HepG2 (cell line): ENCODE data around the gene ELAVL4. TPM values are rescaled to one million over a fixed set of nuclear protein-coding genes. Genes with fewer than 3 reads are reported as not detected.

ENCODE experiments used
- ATAC-seq: fragments of 200-7000 bp; cut with Tn5 transposase; 3 replicates; pipeline ENCODE4 v1.9.1; 2020; ENCODE audit warnings: mild to moderate bottlenecking, moderate library complexity
- BruUV-seq: library from RNA; stranded (reverse); fragments of 400-500 nt; replicated peaks from 2 replicates; lab custom pipeline; 2021; lab: Mats Ljungman, UMichigan
- CTCF ChIA-PET: fragments of 300-600 bp; formaldehyde crosslinking; extraction: SDS; loops from one replicate; lab custom pipeline; 2021; ENCODE audit warnings: low total read pairs, inconsistent platforms, low intra/inter-chr PET ratio; lab: Yijun Ruan, JAX
- POLR2A ChIA-PET: fragments of 350-600 bp; sonication (Branson Sonifier 250); formaldehyde crosslinking; loops from one replicate; lab custom pipeline; 2020; ENCODE audit warnings: antibody characterized with exemption, inconsistent platforms; lab: Yijun Ruan, JAX
- DNase-seq: peaks from one replicate; pipeline ENCODE4 v3.0.0-alpha.2; 2015; ENCODE audit warnings: low spot score
- FAIRE-seq: peaks from 3 replicates; lab custom pipeline; 2011; peaks lifted over from hg19 to GRCh38; lab: Jason Lieb, UNC
- H2AFZ ChIP-seq: one replicate; pipeline ENCODE4 v1.6.1; 2011; ENCODE audit warnings: low read length, inconsistent platforms
- H3K27ac ChIP-seq: fragments of 300-600 bp; 3 replicates; pipeline ENCODE4 v1.8.0; 2011; ENCODE audit warnings: mixed run types, mild to moderate bottlenecking, mixed read lengths, low read length, inconsistent platforms; ENCODE audit not compliant: insufficient read depth; ENCODE audit errors: extremely low read length
- H3K27me3 ChIP-seq, 2 experiments: fragments of 200-600 bp in 1 of 2; 2 replicates in 1 of 2; 3 replicates in 1 of 2; pipeline versions ENCODE4 v1.6.0 to v1.8.0; 2011; ENCODE audit warnings: low read length in 2 of 2, mild to moderate bottlenecking in 2 of 2, moderate library complexity in 2 of 2, inconsistent platforms in 1 of 2; ENCODE audit not compliant: insufficient read depth in 2 of 2, control insufficient read depth in 1 of 2
- H3K36me3 ChIP-seq, 2 experiments: fragments of 200-600 bp in 1 of 2; replicated peaks in 1 of 2; 2 replicates in 1 of 2; 3 replicates in 1 of 2; pipeline versions ENCODE4 v1.5.1 to v1.8.0; 2011; ENCODE audit warnings: low read length in 2 of 2, inconsistent platforms in 1 of 2; ENCODE audit not compliant: insufficient read depth in 2 of 2, control insufficient read depth in 1 of 2
- H3K4me1 ChIP-seq: 2 replicates; pipeline ENCODE4 v1.5.1; 2012; ENCODE audit warnings: low read length, inconsistent platforms; ENCODE audit not compliant: insufficient read depth
- H3K4me2 ChIP-seq: 2 replicates; pipeline ENCODE4 v1.6.0; 2011; ENCODE audit warnings: low read depth, low read length, inconsistent platforms
- H3K4me3 ChIP-seq, 3 experiments: fragments of 200-600 bp in 1 of 3; sonication (generic), shearing (Covaris generic) in 1 of 3; replicated peaks in 1 of 3; 2 replicates each; pipeline ENCODE4 v1.5.1; 2011 to 2016; ENCODE audit warnings: low read length in 3 of 3, inconsistent platforms in 2 of 3, low read depth in 2 of 3, mild to moderate bottlenecking in 2 of 3, control low read depth in 1 of 3, mixed read lengths in 1 of 3; ENCODE audit not compliant: insufficient read depth in 1 of 3
- H3K79me2 ChIP-seq: one replicate; pipeline ENCODE4 v1.6.1; 2011; ENCODE audit warnings: low read length, inconsistent platforms; ENCODE audit not compliant: insufficient read depth
- H3K9ac ChIP-seq: 2 replicates; pipeline ENCODE4 v1.6.0; 2011; ENCODE audit warnings: mild to moderate bottlenecking, low read depth, low read length, inconsistent platforms; ENCODE audit not compliant: insufficient read depth
- H3K9me3 ChIP-seq: 2 replicates; pipeline ENCODE4 v1.5.1; 2012; ENCODE audit warnings: mild to moderate bottlenecking, low read length
- H4K20me1 ChIP-seq: 2 replicates; pipeline ENCODE4 v1.6.0; 2011; ENCODE audit warnings: inconsistent platforms, mild to moderate bottlenecking, low read length, moderate library complexity; ENCODE audit not compliant: insufficient read depth
- DDIT3 ChIP-seq: sonication (generic); formaldehyde crosslinking; IDR thresholded peaks from 2 replicates; pipeline ENCODE4 v1.4.0; 2020; ENCODE audit warnings: mild to moderate bottlenecking, missing genetic modification reagents
- ZNF414 ChIP-seq: sonication (generic); formaldehyde crosslinking; IDR thresholded peaks from 2 replicates; pipeline ENCODE4 v1.5.0; 2020; ENCODE audit warnings: missing genetic modification reagents
- ZNF660 ChIP-seq: sonication (generic); formaldehyde crosslinking; IDR thresholded peaks from 2 replicates; pipeline ENCODE4 v1.5.1; 2020; ENCODE audit warnings: mild to moderate bottlenecking, low read depth, missing genetic modification reagents, borderline replicate concordance
- ZNF841 ChIP-seq: sonication (generic); formaldehyde crosslinking; IDR thresholded peaks from 2 replicates; pipeline ENCODE4 v1.8.1; 2023; ENCODE audit warnings: missing genetic modification reagents, borderline replicate concordance
- WGBS: methylation state at CpG from one replicate; pipeline ENCODE4 v1.1.6; 2017; ENCODE audit warnings: low lambda C conversion rate; 5-methylcytosine and 5-hydroxymethylcytosine counted together
- in situ Hi-C: cut with HindIII; loops from 2 replicates; pipeline ENCODE4 v1.10.0; 2017; ENCODE audit warnings: low pct_unique_long_range_greater_than_20kb; ENCODE audit not compliant: extremely low pct_ligation_motif_present
- intact Hi-C: fragments of 100-400 bp; cut with micrococcal nuclease; formaldehyde crosslinking; loops from one replicate; pipeline ENCODE4 v1.10.0; 2022; ENCODE audit not compliant: unreplicated experiment
- polyA plus RNA-seq, 8 experiments: library from polyadenylated mRNA; depleted of rRNA in 3 of 8; stranded (reverse) in 7 of 8; unstranded in 1 of 8; fragments of >200 nt; fragmentation: Illumina TruSeq in 4 of 8; extraction: Trizol in 4 of 8; gene quantifications; 2 replicates each; pipeline versions ENCODE4 v1.2.1 to v1.2.3, GENCODE V29; 2011 to 2016; ENCODE audit warnings: low read depth in 4 of 8, missing spikeins in 1 of 8, mixed read lengths in 1 of 8; ENCODE audit not compliant: insufficient read depth in 1 of 8
- total RNA-seq, 5 experiments: library from RNA; depleted of rRNA; stranded (reverse); fragments of >200 nt; fragmentation: Illumina TruSeq; extraction: Trizol; gene quantifications; 2 replicates each; pipeline ENCODE4 v1.2.3, GENCODE V29; 2016; ENCODE audit warnings: low read depth in 1 of 5
- TF ChIP-seq, protein P1 (sequence below): sonication (generic); formaldehyde crosslinking; IDR thresholded peaks from 2 replicates; pipeline ENCODE4 v1.5.0; 2020; ENCODE audit warnings: missing genetic modification reagents, mild to moderate bottlenecking, borderline replicate concordance

The ELAVL4 gene
- total and polyA plus RNA-seq, 2 of the 13 experiments (the other 11 are each of a cell fraction or from before 2014, with no cell fraction given) = not detected

- Histone ChIP-seq H3K9me3 (no peaks in the 10 kb centered on the region), H3K36me3 (no peaks in the 10 kb centered on the region), H3K4me1 (no peaks in the 10 kb centered on the region), H3K27ac (no peak overlapping the region), H4K20me1 (no peaks in the 10 kb centered on the region), H3K9ac (no peak overlapping the region), H3K27me3 (no peaks in the 10 kb centered on the region; a peak in 1 of 5 replicates), H2AFZ (no peak overlapping the region), H3K79me2 (no peaks in the 10 kb centered on the region), H3K4me3 (no peak overlapping the region), H3K4me2 (no peak overlapping the region)
- POLR2A ChIA-PET = no interaction called here
- intact Hi-C loops = no loop called here
- CTCF ChIA-PET = no interaction called here
- ATAC-seq = no peak
- TF ChIP-seq, protein P1, sequence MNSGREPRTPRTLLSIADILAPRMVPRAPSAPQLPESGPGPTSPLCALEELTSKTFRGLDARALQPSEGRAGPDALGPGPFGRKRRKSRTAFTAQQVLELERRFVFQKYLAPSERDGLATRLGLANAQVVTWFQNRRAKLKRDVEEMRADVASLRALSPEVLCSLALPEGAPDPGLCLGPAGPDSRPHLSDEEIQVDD (CRISPR knock-in tag) = no peak
- TF ChIP-seq ZNF841 (CRISPR knock-in tag) (no peak), ZNF414 (CRISPR knock-in tag) (no peak), DDIT3 (no peak), ZNF660 (no peak)
- WGBS = 24% methylated on average over 7 of the region's 7 CpGs
- no peak for FAIRE-seq
- DNase-seq = no peak
- in situ Hi-C loops = no loop called here
- BruUV-seq = no TSS peak
Measured at GRCh38 chr1:50156241-50157010, 47.7 kb downstream of the ELAVL4 start.
